WTC11 (cell line): ENCODE measurements around the gene PGAM1. TPM values are rescaled to one million over a fixed set of nuclear protein-coding genes. Genes with fewer than 3 reads are reported as not detected.

Experiments used
- ATAC-seq: fragments of 200-7000 bp; cut with Tn5 transposase; 2 replicates; pipeline ENCODE4 v1.10.0; 2021; ENCODE audit warnings: mild to moderate bottlenecking, moderate library complexity
- CTCF ChIA-PET: fragments of 300-600 bp; sonication (Branson Sonifier 250); formaldehyde crosslinking; loops from one replicate; lab custom pipeline; 2021; ENCODE audit warnings: antibody characterized with exemption; lab: Charles Lee
- POLR2A ChIA-PET: fragments of 350-600 bp; sonication (Branson Sonifier 250); formaldehyde crosslinking; loops from one replicate; lab custom pipeline; 2021; ENCODE audit warnings: antibody characterized with exemption; lab: Charles Lee
- DNase-seq: peaks from one replicate; pipeline ENCODE4 v3.0.0; 2021; ENCODE audit warnings: low spot score
- H3K27ac Mint-ChIP-seq: 2 replicates; pipeline ENCODE4 v1.8.0; 2021; ENCODE audit warnings: mixed read lengths
- H3K27me3 Mint-ChIP-seq: 2 replicates; pipeline ENCODE4 v1.8.0; 2021; ENCODE audit warnings: low read depth, mild to moderate bottlenecking, moderate library complexity, mixed read lengths
- H3K36me3 Mint-ChIP-seq: 2 replicates; pipeline ENCODE4 v1.8.0; 2021; ENCODE audit warnings: mixed read lengths
- H3K4me1 Mint-ChIP-seq: 2 replicates; pipeline ENCODE4 v1.8.0; 2022; ENCODE audit warnings: mixed read lengths
- H3K4me3 Mint-ChIP-seq: 2 replicates; pipeline ENCODE4 v1.8.0; 2021; ENCODE audit warnings: mild to moderate bottlenecking, moderate library complexity, mixed read lengths
- H3K9me3 Mint-ChIP-seq: 2 replicates; pipeline ENCODE4 v1.8.0; 2021; ENCODE audit warnings: mixed read lengths
- ATF1 ChIP-seq: sonication (generic); formaldehyde crosslinking; IDR thresholded peaks from 2 replicates; pipeline ENCODE4 v1.8.1; 2023; ENCODE audit warnings: mild to moderate bottlenecking, moderate library complexity, missing genetic modification reagents
- CREB1 ChIP-seq: sonication (generic); formaldehyde crosslinking; IDR thresholded peaks from 2 replicates; pipeline ENCODE4 v1.8.0; 2023; ENCODE audit warnings: mild to moderate bottlenecking, missing genetic modification reagents
- EMX1 ChIP-seq: fragments of 250-450 bp; sonication (Bioruptor Pico); IDR thresholded peaks from 2 replicates; pipeline ENCODE4 v1.8.0; 2021; ENCODE audit warnings: mild to moderate bottlenecking
- ERG ChIP-seq: fragments of 250-450 bp; sonication (Bioruptor Pico); IDR thresholded peaks from 2 replicates; pipeline ENCODE4 v1.8.0; 2021; ENCODE audit warnings: mild to moderate bottlenecking
- ETV6 ChIP-seq: sonication (generic); formaldehyde crosslinking; IDR thresholded peaks from 2 replicates; pipeline ENCODE4 v1.8.1; 2022; ENCODE audit warnings: mild to moderate bottlenecking, missing genetic modification reagents
- FOXJ3 ChIP-seq: sonication (generic); formaldehyde crosslinking; IDR thresholded peaks from 2 replicates; pipeline ENCODE4 v1.9.0; 2021; ENCODE audit warnings: missing genetic modification reagents, mild to moderate bottlenecking, borderline replicate concordance
- FOXK1 ChIP-seq: sonication (generic); formaldehyde crosslinking; IDR thresholded peaks from 2 replicates; pipeline ENCODE4 v1.8.0; 2022; ENCODE audit warnings: mild to moderate bottlenecking, moderate library complexity, missing genetic modification reagents
- HMGA2 ChIP-seq: fragments of 250-450 bp; sonication (Bioruptor Pico); IDR thresholded peaks from 2 replicates; pipeline ENCODE4 v1.4.0; 2021; ENCODE audit warnings: mild to moderate bottlenecking, moderate library complexity
- MXD4 ChIP-seq: fragments of 250-450 bp; sonication (Bioruptor Pico); IDR thresholded peaks from 2 replicates; pipeline ENCODE4 v1.8.0; 2021; ENCODE audit warnings: mild to moderate bottlenecking, moderate library complexity, borderline replicate concordance
- PRDM15 ChIP-seq: sonication (generic); formaldehyde crosslinking; IDR thresholded peaks from 2 replicates; pipeline ENCODE4 v1.8.0; 2022; ENCODE audit warnings: missing genetic modification reagents
- SMAD3 ChIP-seq: sonication (generic); formaldehyde crosslinking; IDR thresholded peaks from 2 replicates; pipeline ENCODE4 v1.8.0; 2022; ENCODE audit warnings: missing genetic modification reagents, mild to moderate bottlenecking, borderline replicate concordance
- TEAD1 ChIP-seq: sonication (generic); formaldehyde crosslinking; IDR thresholded peaks from 2 replicates; pipeline ENCODE4 v1.8.0; 2022; ENCODE audit warnings: mild to moderate bottlenecking, missing genetic modification reagents
- TP53 ChIP-seq: sonication (generic); formaldehyde crosslinking; IDR thresholded peaks from 2 replicates; pipeline ENCODE4 v1.8.1; 2023; ENCODE audit warnings: mild to moderate bottlenecking, missing genetic modification reagents
- USF1 ChIP-seq: sonication (generic); formaldehyde crosslinking; IDR thresholded peaks from 2 replicates; pipeline ENCODE4 v1.8.0; 2022; ENCODE audit warnings: mild to moderate bottlenecking, missing genetic modification reagents
- ZBTB43 ChIP-seq: sonication (generic); formaldehyde crosslinking; IDR thresholded peaks from 2 replicates; pipeline ENCODE4 v1.8.1; 2023; ENCODE audit warnings: mild to moderate bottlenecking, missing genetic modification reagents
- ZMAT4 ChIP-seq: fragments of 250-450 bp; sonication (Bioruptor Pico); IDR thresholded peaks from 2 replicates; pipeline ENCODE4 v1.9.0; 2021; ENCODE audit warnings: mild to moderate bottlenecking
- ZNF219 ChIP-seq: sonication (generic); formaldehyde crosslinking; IDR thresholded peaks from 2 replicates; pipeline ENCODE4 v1.8.0; 2023; ENCODE audit warnings: missing genetic modification reagents, mild to moderate bottlenecking, borderline replicate concordance
- ZNF263 ChIP-seq: sonication (generic); formaldehyde crosslinking; IDR thresholded peaks from 2 replicates; pipeline ENCODE4 v1.8.1; 2022; ENCODE audit warnings: low read depth, mild to moderate bottlenecking, moderate library complexity, missing genetic modification reagents
- ZNF317 ChIP-seq: sonication (generic); formaldehyde crosslinking; IDR thresholded peaks from 2 replicates; pipeline ENCODE4 v1.8.1; 2023; ENCODE audit warnings: low read depth, mild to moderate bottlenecking, moderate library complexity, missing genetic modification reagents, borderline replicate concordance
- ZNF532 ChIP-seq: fragments of 250-450 bp; sonication (Bioruptor Pico); IDR thresholded peaks from 2 replicates; pipeline ENCODE4 v1.9.0; 2021; ENCODE audit warnings: mild to moderate bottlenecking, borderline replicate concordance
- total RNA-seq: library from RNA; stranded (reverse); gene quantifications from 3 replicates; pipeline ENCODE4 v1.2.3, GENCODE V29; 2021
- TF ChIP-seq, protein P1 (sequence below): sonication (generic); formaldehyde crosslinking; IDR thresholded peaks from 2 replicates; pipeline ENCODE4 v1.8.0; 2022; ENCODE audit warnings: mild to moderate bottlenecking, missing genetic modification reagents
- TF ChIP-seq, protein P2 (sequence below): fragments of 200-600 bp; IDR thresholded peaks from 2 replicates; pipeline ENCODE4 v1.8.0; 2022; ENCODE audit warnings: antibody characterized with exemption

The PGAM1 gene
- total RNA-seq, 1 experiment from 2014 or later, result 833 TPM

GRCh38 chr10:97380516-97380915, 45.5 kb upstream of the PGAM1 start:
- H3K4me1 Mint-ChIP-seq, result no peaks in the 10 kb centered on the region
- H3K36me3 Mint-ChIP-seq, result peaks cover 31% of the 10 kb centered on the region
- DNase-seq (no peak), ATAC-seq (no peak)
- no peaks in the 10 kb centered on the region for H3K9me3 Mint-ChIP-seq
- POLR2A ChIA-PET, result no interaction called here
- no peak overlapping the region for H3K27ac Mint-ChIP-seq
- CTCF ChIA-PET, result interaction anchor here (0.6 kb wide), 1 partner anchor 261 kb away, joined by 3 read pairs; no protein-coding TSS in a partner anchor
- no peaks in the 10 kb centered on the region for H3K27me3 Mint-ChIP-seq
- TF ChIP-seq FOXK1 (CRISPR knock-in tag) (no peak), CREB1 (CRISPR knock-in tag) (no peak), ZMAT4 (CRISPR knock-in tag) (no peak), EMX1 (CRISPR knock-in tag) (no peak), ERG (CRISPR knock-in tag) (no peak), SMAD3 (no peak), TP53 (CRISPR knock-in tag) (no peak), ZNF317 (CRISPR knock-in tag) (no peak), MXD4 (CRISPR knock-in tag) (no peak), PRDM15 (CRISPR knock-in tag) (no peak), ATF1 (CRISPR knock-in tag) (no peak), ZNF219 (CRISPR knock-in tag) (no peak)
- TF ChIP-seq, protein P1, sequence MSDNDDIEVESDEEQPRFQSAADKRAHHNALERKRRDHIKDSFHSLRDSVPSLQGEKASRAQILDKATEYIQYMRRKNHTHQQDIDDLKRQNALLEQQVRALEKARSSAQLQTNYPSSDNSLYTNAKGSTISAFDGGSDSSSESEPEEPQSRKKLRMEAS (CRISPR knock-in tag), result no peak
- no peak overlapping the region for H3K4me3 Mint-ChIP-seq

- TF ChIP-seq ZNF532 (CRISPR knock-in tag) (no peak), EMX1 (CRISPR knock-in tag) (no peak), ETV6 (CRISPR knock-in tag) (no peak), USF1 (CRISPR knock-in tag) (no peak), FOXJ3 (CRISPR knock-in tag) (no peak), ZBTB43 (CRISPR knock-in tag) (no peak), ATF1 (CRISPR knock-in tag) (no peak), TEAD1 (no peak), HMGA2 (CRISPR knock-in tag) (no peak), CREB1 (CRISPR knock-in tag) (no peak), ZNF263 (CRISPR knock-in tag) (no peak)
- TF ChIP-seq, protein P2, sequence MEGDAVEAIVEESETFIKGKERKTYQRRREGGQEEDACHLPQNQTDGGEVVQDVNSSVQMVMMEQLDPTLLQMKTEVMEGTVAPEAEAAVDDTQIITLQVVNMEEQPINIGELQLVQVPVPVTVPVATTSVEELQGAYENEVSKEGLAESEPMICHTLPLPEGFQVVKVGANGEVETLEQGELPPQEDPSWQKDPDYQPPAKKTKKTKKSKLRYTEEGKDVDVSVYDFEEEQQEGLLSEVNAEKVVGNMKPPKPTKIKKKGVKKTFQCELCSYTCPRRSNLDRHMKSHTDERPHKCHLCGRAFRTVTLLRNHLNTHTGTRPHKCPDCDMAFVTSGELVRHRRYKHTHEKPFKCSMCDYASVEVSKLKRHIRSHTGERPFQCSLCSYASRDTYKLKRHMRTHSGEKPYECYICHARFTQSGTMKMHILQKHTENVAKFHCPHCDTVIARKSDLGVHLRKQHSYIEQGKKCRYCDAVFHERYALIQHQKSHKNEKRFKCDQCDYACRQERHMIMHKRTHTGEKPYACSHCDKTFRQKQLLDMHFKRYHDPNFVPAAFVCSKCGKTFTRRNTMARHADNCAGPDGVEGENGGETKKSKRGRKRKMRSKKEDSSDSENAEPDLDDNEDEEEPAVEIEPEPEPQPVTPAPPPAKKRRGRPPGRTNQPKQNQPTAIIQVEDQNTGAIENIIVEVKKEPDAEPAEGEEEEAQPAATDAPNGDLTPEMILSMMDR, result no peak
- CTCF ChIA-PET, result no interaction called here
- ATAC-seq (no peak), DNase-seq (no peak)
- POLR2A ChIA-PET, result no interaction called here
- no peak overlapping the region for H3K4me3 Mint-ChIP-seq
- no peak overlapping the region for H3K27ac Mint-ChIP-seq
- H3K36me3 Mint-ChIP-seq, result peaks cover 32% of the 10 kb centered on the region
- H3K9me3 Mint-ChIP-seq, result no peaks in the 10 kb centered on the region
- no peaks in the 10 kb centered on the region for H3K4me1 Mint-ChIP-seq
- no peaks in the 10 kb centered on the region for H3K27me3 Mint-ChIP-seq
Measured at GRCh38 chr10:97381626-97382025, 44.4 kb upstream of the PGAM1 start.
